Measurements from ENCODE around the gene GRK2.

Gene GRK2

GRCh38 chr11:67293090-67293489 is 26.8 kb downstream of the GRK2 start:
- in situ Hi-C loops (cut with HindIII; ENCODE audit: low sequenced_read_pairs), result no loop called here

GRCh38 chr11:67295846-67296245 is 29.6 kb downstream of the GRK2 start:
- in situ Hi-C loops (cut with HindIII; ENCODE audit: low sequenced_read_pairs), result no loop called here

- in situ Hi-C loops (cut with HindIII; ENCODE audit: low sequenced_read_pairs), result no loop called here
Observed at GRCh38 chr11:67298786-67299185, 32.5 kb downstream of the GRK2 start.

- in situ Hi-C loops (cut with HindIII; ENCODE audit: low sequenced_read_pairs), result no loop called here
Observed at GRCh38 chr11:67299471-67300191, 33.4 kb downstream of the GRK2 start.

- in situ Hi-C loops (cut with HindIII; ENCODE audit: low sequenced_read_pairs), result no loop called here
Observed at GRCh38 chr11:67300256-67300755, 34.0 kb downstream of the GRK2 start.

GRCh38 chr11:67300756-67301312 is 34.6 kb downstream of the GRK2 start:
- in situ Hi-C loops (cut with HindIII; ENCODE audit: low sequenced_read_pairs), result no loop called here

- in situ Hi-C loops (cut with HindIII; ENCODE audit: low sequenced_read_pairs), result no loop called here
Observed at GRCh38 chr11:67301313-67301921, 35.1 kb downstream of the GRK2 start.

- in situ Hi-C loops (cut with HindIII; ENCODE audit: low sequenced_read_pairs), result no loop called here
Observed at GRCh38 chr11:67301951-67302516, 35.8 kb downstream of the GRK2 start.

- in situ Hi-C loops (cut with HindIII; ENCODE audit: low sequenced_read_pairs), result no loop called here
Observed at GRCh38 chr11:67302571-67303131, 36.4 kb downstream of the GRK2 start.

- in situ Hi-C loops (cut with HindIII; ENCODE audit: low sequenced_read_pairs), result no loop called here
Observed at GRCh38 chr11:67303132-67303834, 37.0 kb downstream of the GRK2 start, which contains the start of gene SSH3. TSS of gene SSH3 (plus strand) at chr11:67303530. CDS start at chr11:67303626, 96 bp downstream.

- in situ Hi-C loops (cut with HindIII; ENCODE audit: low sequenced_read_pairs), result no loop called here
Observed at GRCh38 chr11:67303835-67304411, 37.6 kb downstream of the GRK2 start.

GRCh38 chr11:67304511-67305113 is 38.3 kb downstream of the GRK2 start:
- in situ Hi-C loops (cut with HindIII; ENCODE audit: low sequenced_read_pairs), result no loop called here

GRCh38 chr11:67306769-67307544 is 40.7 kb downstream of the GRK2 start:
- in situ Hi-C loops (cut with HindIII; ENCODE audit: low sequenced_read_pairs), result no loop called here

GRCh38 chr11:67307545-67308001 is 41.3 kb downstream of the GRK2 start:
- in situ Hi-C loops (cut with HindIII; ENCODE audit: low sequenced_read_pairs), result no loop called here

GRCh38 chr11:67308031-67308866 is 42.0 kb downstream of the GRK2 start:
- in situ Hi-C loops (cut with HindIII; ENCODE audit: low sequenced_read_pairs), result no loop called here

- in situ Hi-C loops (cut with HindIII; ENCODE audit: low sequenced_read_pairs), result no loop called here
Observed at GRCh38 chr11:67309166-67309565, 42.9 kb downstream of the GRK2 start.

- in situ Hi-C loops (cut with HindIII; ENCODE audit: low sequenced_read_pairs), result no loop called here
Observed at GRCh38 chr11:67309661-67310061, 43.4 kb downstream of the GRK2 start.
